HCT116 (cell line): Measurements from ENCODE around the gene DPH1. TPM values are rescaled to one million over a fixed set of nuclear protein-coding genes. Genes with fewer than 3 reads are reported as not detected.

Experiments used
- ATAC-seq: fragments of 200-7000 bp; cut with Tn5 transposase; 2 replicates; pipeline ENCODE4 v1.9.1; 2020; ENCODE audit warnings: mild to moderate bottlenecking, moderate library complexity
- BruUV-seq: library from RNA; stranded (reverse); fragments of 400-500 nt; replicated peaks from 2 replicates; lab custom pipeline; 2021; lab: Mats Ljungman, UMichigan
- CTCF ChIA-PET: fragments of 300-600 bp; sonication (Branson Sonifier 250); formaldehyde crosslinking; loops from one replicate; lab custom pipeline; 2021; ENCODE audit warnings: antibody characterized with exemption; lab: Charles Lee
- POLR2A ChIA-PET: fragments of 300-600, 350-600 bp; sonication (Branson Sonifier 250); formaldehyde crosslinking; loops from one replicate; lab custom pipeline; 2021; ENCODE audit warnings: antibody characterized with exemption; lab: Charles Lee
- RAD21 ChIA-PET, 2 experiments: fragments of 300-600 bp; sonication (Branson Sonifier 250); formaldehyde crosslinking; loops; one replicate each; lab custom pipeline; 2023; ENCODE audit warnings: low total read pairs in 2 of 2; ENCODE audit not compliant: uncharacterized antibody in 2 of 2, unreplicated experiment in 2 of 2, low non-redundant PET in 1 of 2; lab: Charles Lee
- DNase-seq: peaks from one replicate; pipeline ENCODE4 v3.0.0-alpha.2; 2010; ENCODE audit warnings: low read depth, low spot score
- H2AFZ ChIP-seq: fragments of 200-600 bp; shearing (Covaris generic), sonication (generic); 2 replicates; pipeline ENCODE4 v1.6.1; 2017; ENCODE audit warnings: low read depth, mixed run types, mixed read lengths, antibody characterized with exemption, low read length; ENCODE audit not compliant: poor library complexity, severe bottlenecking
- H3K27ac ChIP-seq: 2 replicates; pipeline ENCODE4 v1.5.1; 2012; ENCODE audit warnings: low read depth, low read length
- H3K27me3 ChIP-seq: fragments of 200-600 bp; sonication (generic); 2 replicates; pipeline ENCODE4 v1.6.1; 2016; ENCODE audit warnings: mixed run types, low read length, mixed read lengths; ENCODE audit not compliant: insufficient read depth
- H3K36me3 ChIP-seq, 2 experiments: fragments of 200-500 bp in 1 of 2; fragments of 200-600 bp in 1 of 2; sonication (Bioruptor generic) in 1 of 2; sonication (generic) in 1 of 2; 2 replicates each; pipeline versions ENCODE4 v1.5.1 to v1.6.1; 2014 to 2016; ENCODE audit warnings: low read length in 2 of 2, inconsistent platforms in 1 of 2, mixed read lengths in 1 of 2, mixed run types in 1 of 2; ENCODE audit not compliant: insufficient read depth in 2 of 2, control insufficient read depth in 1 of 2
- H3K4me1 ChIP-seq, 2 experiments: fragments of 200-600 bp in 1 of 2; sonication (generic) in 1 of 2; 2 replicates each; pipeline versions ENCODE4 v1.5.1 to v1.6.1; 2012 to 2017; ENCODE audit warnings: low read length in 2 of 2, inconsistent platforms in 1 of 2, mild to moderate bottlenecking in 1 of 2, mixed read lengths in 1 of 2, mixed run types in 1 of 2, moderate library complexity in 1 of 2; ENCODE audit not compliant: insufficient read depth in 2 of 2, control insufficient read depth in 1 of 2
- H3K4me2 ChIP-seq: fragments of 200-600 bp; sonication (generic); 2 replicates; pipeline ENCODE4 v1.6.1; 2017; ENCODE audit warnings: mixed run types, low read length, mixed read lengths
- H3K4me3 ChIP-seq, 2 experiments: fragments of 200-600 bp in 1 of 2; sonication (generic) in 1 of 2; replicated peaks in 1 of 2; 2 replicates each; pipeline ENCODE4 v1.5.1; 2011 to 2016; ENCODE audit warnings: low read length in 2 of 2, control low read depth in 1 of 2, low read depth in 1 of 2, mild to moderate bottlenecking in 1 of 2, mixed read lengths in 1 of 2, mixed run types in 1 of 2
- H3K79me2 ChIP-seq: fragments of 200-600 bp; sonication (generic); 2 replicates; pipeline ENCODE4 v1.6.1; 2017; ENCODE audit warnings: mild to moderate bottlenecking, mixed run types, low read length, moderate library complexity, mixed read lengths; ENCODE audit not compliant: insufficient read depth
- H3K9ac ChIP-seq: fragments of 200-600 bp; sonication (generic); 2 replicates; pipeline ENCODE4 v1.6.1; 2016; ENCODE audit warnings: low read length, mixed read lengths
- H3K9me2 ChIP-seq: fragments of 200-600 bp; sonication (generic), shearing (Covaris generic); 2 replicates; pipeline ENCODE4 v1.6.1; 2017; ENCODE audit warnings: mixed run types, mild to moderate bottlenecking, moderate library complexity; ENCODE audit not compliant: insufficient read depth
- H3K9me3 ChIP-seq, 2 experiments: fragments of 200-500 bp in 1 of 2; fragments of 200-600 bp in 1 of 2; sonication (Bioruptor generic) in 1 of 2; sonication (generic) in 1 of 2; 2 replicates each; pipeline ENCODE4 v1.6.1; 2014 to 2017; ENCODE audit warnings: low read length in 2 of 2, mixed read lengths in 2 of 2, inconsistent platforms in 1 of 2, low read depth in 1 of 2, mild to moderate bottlenecking in 1 of 2, mixed run types in 1 of 2, moderate library complexity in 1 of 2; ENCODE audit not compliant: control insufficient read depth in 1 of 2, insufficient read depth in 1 of 2
- H4K20me1 ChIP-seq: fragments of 200-600 bp; sonication (generic), shearing (Covaris generic); 2 replicates; pipeline ENCODE4 v1.6.1; 2017; ENCODE audit warnings: mixed run types, mild to moderate bottlenecking, moderate library complexity; ENCODE audit not compliant: insufficient read depth
- CBX3 ChIP-seq: IDR thresholded peaks from 2 replicates; pipeline ENCODE4 v1.6.1; 2012; ENCODE audit warnings: low read depth
- ELF1 ChIP-seq: IDR thresholded peaks from 2 replicates; pipeline ENCODE4 v1.6.1; 2012; ENCODE audit warnings: low read depth, borderline replicate concordance
- EZH2 ChIP-seq: fragments of 200-600 bp; sonication (generic); IDR thresholded peaks from 2 replicates; pipeline ENCODE4 v1.6.1; 2017; ENCODE audit warnings: antibody characterized with exemption, mixed run types
- EZH2phosphoT487 ChIP-seq: fragments of 200-600 bp; IDR thresholded peaks from 2 replicates; pipeline ENCODE4 v1.6.1; 2018; ENCODE audit warnings: antibody characterized with exemption, borderline replicate concordance
- FOSL1 ChIP-seq: IDR thresholded peaks from 2 replicates; pipeline ENCODE4 v1.6.1; 2012; ENCODE audit warnings: low read depth
- JUND ChIP-seq: IDR thresholded peaks from 2 replicates; pipeline ENCODE4 v1.6.1; 2012
- POLR2A ChIP-seq: IDR thresholded peaks from 2 replicates; pipeline ENCODE4 v1.7.0; 2011; ENCODE audit warnings: borderline replicate concordance; ENCODE audit not compliant: insufficient read depth, insufficient read length; ENCODE audit errors: extremely low read depth
- POLR2AphosphoS5 ChIP-seq: IDR thresholded peaks from 2 replicates; pipeline ENCODE4 v1.6.1; 2011; ENCODE audit warnings: mild to moderate bottlenecking, low read depth, low read length, moderate library complexity
- RAD21 ChIP-seq: IDR thresholded peaks from 2 replicates; pipeline ENCODE4 v1.6.1; 2012; ENCODE audit warnings: low read depth, mild to moderate bottlenecking
- REST ChIP-seq: IDR thresholded peaks from 2 replicates; pipeline ENCODE4 v1.6.1; 2012; ENCODE audit warnings: low read depth
- SRF ChIP-seq: IDR thresholded peaks from 2 replicates; pipeline ENCODE4 v1.6.1; 2012; ENCODE audit warnings: low read depth
- YY1 ChIP-seq: IDR thresholded peaks from 2 replicates; pipeline ENCODE4 v1.6.1; 2011; ENCODE audit warnings: low read length, low read depth, moderate library complexity, mild to moderate bottlenecking; ENCODE audit not compliant: insufficient replicate concordance; ENCODE audit errors: extremely low read depth
- ZBTB33 ChIP-seq: IDR thresholded peaks from 2 replicates; pipeline ENCODE4 v1.6.1; 2011; ENCODE audit warnings: mild to moderate bottlenecking, low read length, moderate library complexity; ENCODE audit not compliant: insufficient replicate concordance; ENCODE audit errors: extremely low read depth
- ZFX ChIP-seq: fragments of 450-650 bp; IDR thresholded peaks from 2 replicates; pipeline ENCODE4 v1.6.1; 2017
- ZNF274 ChIP-seq: fragments of 200-500 bp; sonication (Bioruptor generic); IDR thresholded peaks from 2 replicates; pipeline ENCODE4 v1.6.1; 2014; ENCODE audit warnings: mild to moderate bottlenecking, low read depth, low read length, inconsistent platforms
- intact Hi-C: fragments of 100-400 bp; cut with micrococcal nuclease; formaldehyde crosslinking; loops from 2 replicates; pipeline ENCODE4 v1.10.0; 2022
- total RNA-seq: library from RNA; stranded (reverse); gene quantifications from one replicate; pipeline ENCODE4 v1.2.1, GENCODE V29; 2021; ENCODE audit not compliant: unreplicated experiment
- TF ChIP-seq, protein P1 (sequence below): IDR thresholded peaks from 2 replicates; pipeline ENCODE4 v1.6.1; 2012
- TF ChIP-seq, protein P2 (sequence below): IDR thresholded peaks from 2 replicates; pipeline ENCODE4 v1.6.1; 2012
- TF ChIP-seq, protein P3 (sequence below), 3 experiments: fragments of 200-600 bp in 1 of 3; sonication (generic) in 1 of 3; IDR thresholded peaks in 2 of 3; conservative IDR thresholded peaks in 1 of 3; 2 replicates each; pipeline ENCODE4 v1.5.1; 2012 to 2017; ENCODE audit warnings: low read depth in 2 of 3, low read length in 2 of 3, antibody characterized with exemption in 1 of 3, borderline replicate concordance in 1 of 3, control low read depth in 1 of 3, mild to moderate bottlenecking in 1 of 3, mixed read lengths in 1 of 3, mixed run types in 1 of 3, moderate library complexity in 1 of 3; ENCODE audit not compliant: insufficient read depth in 1 of 3

DPH1 gene
- total RNA-seq, 1 experiment from 2014 or later = 47.2 TPM

DNA sequence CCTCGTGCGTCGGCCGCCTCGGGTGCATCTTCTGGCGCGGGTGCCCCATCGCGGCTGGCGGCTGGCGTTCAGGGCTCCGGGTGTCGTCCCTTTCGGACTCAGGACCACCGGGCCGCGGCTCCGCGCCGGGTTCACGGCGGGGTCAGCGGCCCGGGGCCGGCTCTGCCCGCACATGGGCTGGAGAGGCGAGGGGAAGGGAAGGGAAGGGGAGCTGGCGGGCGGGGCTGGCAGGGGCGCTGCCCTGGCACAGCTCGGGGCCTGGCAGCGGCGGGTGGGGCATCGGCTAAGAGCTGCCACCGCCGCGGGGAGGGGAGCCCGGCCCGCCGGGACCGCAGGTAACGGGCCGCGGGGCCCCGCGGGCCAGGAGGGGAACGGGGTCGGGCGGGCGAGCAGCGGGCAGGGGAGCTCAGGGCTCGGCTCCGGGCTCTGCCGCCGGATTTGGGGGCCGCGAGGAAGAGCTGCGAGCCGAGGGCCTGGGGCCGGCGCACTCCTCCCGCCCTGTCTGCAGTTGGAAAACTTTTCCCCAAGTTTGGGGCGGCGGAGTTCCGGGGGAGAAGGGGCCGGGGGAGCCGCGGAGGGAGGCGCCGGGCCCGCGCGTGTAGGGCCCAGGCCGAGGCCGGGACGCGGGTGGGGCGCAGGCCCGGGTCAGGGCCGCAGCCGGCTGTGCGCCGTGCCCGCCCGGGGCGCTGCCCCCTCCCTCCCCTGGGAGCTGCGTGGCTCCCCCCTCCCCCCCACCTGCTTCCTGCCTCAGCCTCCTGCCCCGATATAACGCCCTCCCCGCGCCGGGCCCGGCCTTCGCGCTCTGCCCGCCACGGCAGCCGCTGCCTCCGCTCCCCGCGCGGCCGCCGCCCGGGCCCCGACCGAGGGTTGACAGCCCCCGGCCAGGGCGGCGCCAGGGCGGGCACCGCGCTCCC, 25.6 kb downstream of the DPH1 start:
- no peak for ATAC-seq
- RAD21 ChIA-PET = interaction anchor here in 1 of 2 experiments (1.0 kb wide), 1 partner anchor 189 kb away, joined by 8 read pairs; no protein-coding TSS in a partner anchor
- no peak overlapping the region for H3K27ac ChIP-seq
- TF ChIP-seq, protein P1, sequence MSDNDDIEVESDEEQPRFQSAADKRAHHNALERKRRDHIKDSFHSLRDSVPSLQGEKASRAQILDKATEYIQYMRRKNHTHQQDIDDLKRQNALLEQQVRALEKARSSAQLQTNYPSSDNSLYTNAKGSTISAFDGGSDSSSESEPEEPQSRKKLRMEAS = no peak
- TF ChIP-seq POLR2AphosphoS5 (no peak), EZH2phosphoT487 (no peak), ZFX (no peak), YY1 (no peak), SRF (no peak), RAD21 (no peak), ZNF274 (no peak), POLR2A (no peak), FOSL1 (no peak), JUND (no peak), ELF1 (no peak), CBX3 (no peak), EZH2 (no peak), REST (no peak), ZBTB33 (no peak)
- TF ChIP-seq, protein P2, sequence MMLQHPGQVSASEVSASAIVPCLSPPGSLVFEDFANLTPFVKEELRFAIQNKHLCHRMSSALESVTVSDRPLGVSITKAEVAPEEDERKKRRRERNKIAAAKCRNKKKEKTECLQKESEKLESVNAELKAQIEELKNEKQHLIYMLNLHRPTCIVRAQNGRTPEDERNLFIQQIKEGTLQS = no peak
- TF ChIP-seq, protein P3, sequence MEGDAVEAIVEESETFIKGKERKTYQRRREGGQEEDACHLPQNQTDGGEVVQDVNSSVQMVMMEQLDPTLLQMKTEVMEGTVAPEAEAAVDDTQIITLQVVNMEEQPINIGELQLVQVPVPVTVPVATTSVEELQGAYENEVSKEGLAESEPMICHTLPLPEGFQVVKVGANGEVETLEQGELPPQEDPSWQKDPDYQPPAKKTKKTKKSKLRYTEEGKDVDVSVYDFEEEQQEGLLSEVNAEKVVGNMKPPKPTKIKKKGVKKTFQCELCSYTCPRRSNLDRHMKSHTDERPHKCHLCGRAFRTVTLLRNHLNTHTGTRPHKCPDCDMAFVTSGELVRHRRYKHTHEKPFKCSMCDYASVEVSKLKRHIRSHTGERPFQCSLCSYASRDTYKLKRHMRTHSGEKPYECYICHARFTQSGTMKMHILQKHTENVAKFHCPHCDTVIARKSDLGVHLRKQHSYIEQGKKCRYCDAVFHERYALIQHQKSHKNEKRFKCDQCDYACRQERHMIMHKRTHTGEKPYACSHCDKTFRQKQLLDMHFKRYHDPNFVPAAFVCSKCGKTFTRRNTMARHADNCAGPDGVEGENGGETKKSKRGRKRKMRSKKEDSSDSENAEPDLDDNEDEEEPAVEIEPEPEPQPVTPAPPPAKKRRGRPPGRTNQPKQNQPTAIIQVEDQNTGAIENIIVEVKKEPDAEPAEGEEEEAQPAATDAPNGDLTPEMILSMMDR (IDR thresholded peaks at IDR 0.05 in 2 of 3, conservative IDR thresholded peaks at IDR 0.05 in 1 of 3; ENCODE audit: borderline replicate concordance in 1 of 3, insufficient read depth in 1 of 3, low read depth in 2 of 3, low read length in 2 of 3) = no peak

More for the DNA sequence above, 25.6 kb downstream of the DPH1 start:
- Histone ChIP-seq H4K20me1 (no peaks in the 10 kb centered on the region), H3K79me2 (no peaks in the 10 kb centered on the region), H3K9ac (no peak overlapping the region), H3K27me3 (no peaks in the 10 kb centered on the region), H3K4me3 (no peak overlapping the region), H3K4me2 (peak overlapping the region; percentile 36; the same call in 1 of the 2 replicates), H3K9me2 (no peaks in the 10 kb centered on the region), H3K9me3 (no peaks in the 10 kb centered on the region), H2AFZ (no peak overlapping the region), H3K4me1 (peaks cover 1 to 20% of the 10 kb centered on the region in 2 experiments; a peak in 2 of 4 replicates), H3K36me3 (no peaks in the 10 kb centered on the region)
- POLR2A ChIA-PET = interaction anchor here (1.1 kb wide), 1 partner anchor 189 kb away, joined by 3 read pairs; no protein-coding TSS in a partner anchor
- CTCF ChIA-PET = interaction anchor here (1.0 to 8.0 kb wide), 6 partner anchors 10 to 361 kb away, joined by 3 to 200 read pairs (median 5); no protein-coding TSS in a partner anchor
- no peak for DNase-seq
- intact Hi-C loops = no loop called here
- no TSS peak for BruUV-seq
